HG03108 (cell line): ENCODE measurements around the gene OR10Z1.

ENCODE experiments used
- ATAC-seq: cut with Tn5 transposase; IDR thresholded peaks from one replicate; pipeline ENCODE4 v1.9.1; 2021; ENCODE audit warnings: moderate library complexity; ENCODE audit not compliant: unreplicated experiment

The OR10Z1 gene

GRCh38 chr1:158604968-158605367 lies at the start of gene OR10Z1:
OR10Z1 (plus strand) TSS chr1:158605268; CDS start chr1:158606439, 1,171 bp downstream.
- ATAC-seq = no peak

GRCh38 chr1:158559696-158560095 lies 45.4 kb upstream of the OR10Z1 start:
- ATAC-seq = no peak

GRCh38 chr1:158563853-158564252 lies 41.2 kb upstream of the OR10Z1 start:
- no peak for ATAC-seq

- ATAC-seq = no peak
Measured at GRCh38 chr1:158564608-158565007, 40.5 kb upstream of the OR10Z1 start.

- ATAC-seq = no peak
Measured at GRCh38 chr1:158570480-158570879, 34.6 kb upstream of the OR10Z1 start, which contains the start of gene OR6P1. OR6P1 (minus strand) TSS chr1:158570580; CDS start chr1:158563604, 6,976 bp downstream.

- ATAC-seq = no peak
Measured at GRCh38 chr1:158572226-158572625, 32.8 kb upstream of the OR10Z1 start.

- no peak for ATAC-seq
Measured at GRCh38 chr1:158577561-158577960, 27.5 kb upstream of the OR10Z1 start.

GRCh38 chr1:158579733-158580132 lies 25.3 kb upstream of the OR10Z1 start, which contains the start of gene OR10X1:
OR10X1 (minus strand) TSS chr1:158579899; CDS start chr1:158579899, 0 bp downstream.
- ATAC-seq = no peak

GRCh38 chr1:158583962-158584361 lies 21.1 kb upstream of the OR10Z1 start:
- no peak for ATAC-seq

- no peak for ATAC-seq
Measured at GRCh38 chr1:158586942-158587341, 18.1 kb upstream of the OR10Z1 start.

- no peak for ATAC-seq
Measured at GRCh38 chr1:158600735-158601134, 4.3 kb upstream of the OR10Z1 start.

- ATAC-seq = no peak
Measured at GRCh38 chr1:158607296-158607695, 2.2 kb downstream of the OR10Z1 start.

- ATAC-seq = no peak
Measured at GRCh38 chr1:158611916-158612315, 6.8 kb downstream of the OR10Z1 start.

GRCh38 chr1:158613764-158614163 lies 8.7 kb downstream of the OR10Z1 start:
- ATAC-seq = no peak

- no peak for ATAC-seq
Measured at GRCh38 chr1:158638146-158638545, 33.1 kb downstream of the OR10Z1 start.

- ATAC-seq = no peak
Measured at GRCh38 chr1:158638904-158639303, 33.8 kb downstream of the OR10Z1 start.

- ATAC-seq = no peak
Measured at GRCh38 chr1:158644449-158644848, 39.4 kb downstream of the OR10Z1 start.

- no peak for ATAC-seq
Measured at GRCh38 chr1:158646465-158646864, 41.4 kb downstream of the OR10Z1 start.

- no peak for ATAC-seq
Measured at GRCh38 chr1:158649052-158649451, 44.0 kb downstream of the OR10Z1 start.

- no peak for ATAC-seq
Measured at GRCh38 chr1:158652721-158653334, 47.8 kb downstream of the OR10Z1 start.

GRCh38 chr1:158654086-158654485 lies 49.0 kb downstream of the OR10Z1 start:
- no peak for ATAC-seq

- ATAC-seq = no peak
Measured at GRCh38 chr1:158654571-158654970, 49.5 kb downstream of the OR10Z1 start.
